Muscle of leg (tissue), 11 donors: ENCODE results near the gene EFCAB10. TPM values are rescaled to one million over a fixed set of nuclear protein-coding genes. Genes with fewer than 3 reads are reported as not detected.
"Not testable (repeated sequence)": the region's sequence is repeated elsewhere in the genome, so short reads cannot be mapped to it uniquely, and the experiment has no call there.

Source experiments
- DNase-seq: peaks from one replicate; pipeline ENCODE4 v3.0.0; 2013
- H3K27ac ChIP-seq: one replicate; pipeline ENCODE4 v1.5.1; 2013; ENCODE audit warnings: mild to moderate bottlenecking, low read length, control low read depth
- H3K27me3 ChIP-seq: one replicate; pipeline ENCODE4 v1.6.1; 2013; ENCODE audit warnings: low read length; ENCODE audit not compliant: control insufficient read depth, insufficient read depth
- H3K36me3 ChIP-seq: one replicate; pipeline ENCODE4 v1.6.1; 2013; ENCODE audit warnings: low read length; ENCODE audit not compliant: control insufficient read depth, insufficient read depth
- H3K4me1 ChIP-seq: one replicate; pipeline ENCODE4 v1.6.1; 2013; ENCODE audit warnings: low read length; ENCODE audit not compliant: control insufficient read depth, insufficient read depth
- H3K4me3 ChIP-seq: one replicate; pipeline ENCODE4 v1.5.1; 2013; ENCODE audit warnings: low read length, control low read depth
- H3K9me3 ChIP-seq: replicated peaks from 2 replicates; pipeline ENCODE4 v1.6.1; 2013; ENCODE audit warnings: low read depth, low read length; ENCODE audit not compliant: control insufficient read depth
- WGBS: methylation state at CpG from one replicate; pipeline ENCODE4 v1.1.5; 2013; ENCODE audit warnings: missing lambda C conversion rate; ENCODE audit not compliant: insufficient coverage; 5-methylcytosine and 5-hydroxymethylcytosine counted together
- polyA plus RNA-seq, 8 donors: library from polyadenylated mRNA; unstranded; fragments of 120-200 nt; gene quantifications; one replicate each; pipeline versions ENCODE4 v1.2.1 to v1.2.3, GENCODE V29; 2013; ENCODE audit warnings: inconsistent platforms in 1 of 8, low replicate concordance in 1 of 8; ENCODE audit not compliant: insufficient read length in 8 of 8, insufficient read depth in 1 of 8
- total RNA-seq: library from RNA; stranded (reverse); fragments of 120-200 nt; gene quantifications from one replicate; pipeline ENCODE4 v1.2.4, GENCODE V29; 2013

The EFCAB10 gene
- total and polyA plus RNA-seq, 9 donors = 0.58 to 1.6 (median 1.1) TPM; not detected in 1

DNA sequence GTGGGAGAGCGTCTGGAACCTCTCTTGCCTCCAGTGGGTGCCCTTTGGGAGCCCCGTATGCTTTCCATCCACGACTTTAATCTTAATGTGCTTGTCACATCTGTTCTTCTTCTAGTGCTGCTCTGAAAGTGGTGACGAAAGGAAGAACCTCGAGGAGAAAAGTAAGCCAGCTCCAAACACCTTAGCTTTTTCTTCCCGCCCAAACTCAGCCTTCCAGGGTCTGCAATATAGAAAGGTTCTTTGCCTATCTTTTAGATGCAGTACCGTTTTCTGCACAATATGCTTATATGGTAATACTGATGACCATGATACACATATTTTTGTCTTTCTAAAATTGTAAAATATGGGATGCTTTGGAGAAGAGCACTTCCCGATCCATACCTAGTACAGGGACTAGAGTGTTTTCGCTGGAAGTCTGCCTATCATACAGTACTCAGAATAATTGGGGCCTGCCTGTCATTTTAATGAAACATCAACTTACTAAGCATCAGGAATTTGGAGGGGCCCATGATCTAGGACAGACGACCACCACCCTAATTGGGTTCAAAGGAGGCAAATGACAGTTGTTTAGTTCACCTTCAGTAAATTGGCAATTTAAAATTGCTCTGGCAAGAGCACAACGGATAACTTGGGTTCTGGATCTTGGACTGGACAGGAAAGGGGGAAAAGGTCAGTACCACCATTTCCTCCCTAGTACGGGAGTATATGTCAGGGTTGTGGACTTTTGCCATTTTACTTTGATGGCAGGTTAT is 48.4 kb downstream of the EFCAB10 start:
- WGBS = 43% methylated on average over 1 of the region's 12 CpGs
- H3K27me3 ChIP-seq = no peaks in the 10 kb centered on the region
- no peaks in the 10 kb centered on the region for H3K9me3 ChIP-seq
- DNase-seq = no peak
- peak overlapping the region; percentile 93 for H3K4me3 ChIP-seq
- peaks cover 17% of the 10 kb centered on the region for H3K36me3 ChIP-seq
- H3K27ac ChIP-seq = peak overlapping the region; percentile 67
- peaks cover 16% of the 10 kb centered on the region for H3K4me1 ChIP-seq

DNA sequence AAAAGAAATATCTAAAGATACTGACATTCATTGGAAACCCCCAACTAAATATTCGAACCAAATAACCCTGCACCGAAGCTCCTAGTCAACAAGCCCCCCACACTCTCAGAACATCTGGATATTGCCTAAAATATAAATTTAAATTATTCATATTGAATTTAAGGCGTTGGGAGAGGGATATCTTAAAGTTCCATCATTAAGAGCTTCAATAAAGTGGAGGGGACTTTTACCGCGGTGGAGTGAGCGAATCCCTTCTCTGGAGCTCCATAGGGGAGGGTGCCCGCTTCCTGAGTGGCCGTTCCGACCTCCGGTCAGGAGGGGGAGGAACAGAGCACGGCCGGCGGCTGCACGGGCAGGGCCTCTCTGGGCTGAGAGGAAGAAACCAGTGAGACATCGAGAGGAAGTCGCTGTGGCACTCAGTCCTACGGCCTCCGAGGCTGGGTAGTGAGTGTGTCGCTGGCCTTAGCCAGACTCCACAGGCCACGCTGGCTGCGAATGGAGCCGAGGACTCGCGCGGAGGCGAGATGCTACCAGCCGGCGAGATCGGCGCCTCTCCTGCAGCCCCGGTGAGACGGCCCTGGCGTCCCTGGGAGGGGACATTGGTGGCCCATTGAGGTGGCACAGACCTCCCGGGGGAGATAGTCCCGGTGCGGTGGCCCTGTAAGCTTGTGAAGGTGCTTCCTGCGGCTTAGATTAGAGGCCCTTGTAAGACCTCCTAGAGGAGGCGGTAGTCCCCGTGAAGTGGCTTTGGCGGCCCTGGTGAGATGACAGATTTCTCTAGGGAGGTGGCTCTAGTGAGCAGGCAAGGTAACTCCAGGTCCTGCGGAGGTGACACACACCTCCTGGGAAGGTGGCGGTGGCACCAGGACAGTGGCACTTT is 49.3 kb downstream of the EFCAB10 start, which contains the start of gene RINT1:
Gene RINT1 (plus strand): TSS at position 410 of the 880 bp plus-strand sequence. CDS start 115 bp downstream, at position 525.
- peak within 1 kb of the TSS; percentile 93 for H3K4me3 ChIP-seq
- WGBS = under 1% methylated on average over 36 of the region's 42 CpGs
- H3K27me3 ChIP-seq = no peaks in the 10 kb centered on the region
- peak; percentile 96 for DNase-seq
- no peaks in the 10 kb centered on the region for H3K9me3 ChIP-seq
- H3K36me3 ChIP-seq = peaks cover 9% of the 10 kb centered on the region
- peak within 1 kb of the TSS; percentile 67 for H3K27ac ChIP-seq
- peaks cover 16% of the 10 kb centered on the region for H3K4me1 ChIP-seq

DNA sequence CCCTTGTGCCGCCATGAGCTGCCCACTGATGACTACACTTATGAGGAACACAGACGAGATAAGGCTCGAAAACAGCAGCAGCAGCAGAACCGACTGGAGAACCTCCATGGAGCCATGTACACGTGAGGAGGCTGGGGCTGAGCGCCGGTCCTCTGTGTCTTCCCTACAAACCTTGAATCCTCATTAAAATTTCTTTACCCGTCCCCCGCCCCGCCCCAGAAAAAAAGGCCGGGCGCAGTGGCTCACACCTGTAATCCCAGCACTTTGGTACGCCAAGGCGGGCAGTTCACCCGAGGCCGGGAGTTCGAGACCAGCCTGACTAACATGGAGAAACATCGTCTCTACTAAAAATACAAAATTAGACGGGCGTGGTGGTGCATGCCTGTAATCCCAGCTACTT is 50.7 kb downstream of the EFCAB10 start:
- WGBS = 87% methylated on average over 14 of the region's 20 CpGs
- Histone ChIP-seq H3K27me3 (no peaks in the 10 kb centered on the region), H3K4me1 (peaks cover 16% of the 10 kb centered on the region), H3K36me3 (peaks cover 7% of the 10 kb centered on the region), H3K9me3 (no peaks in the 10 kb centered on the region), H3K27ac (no peak overlapping the region), H3K4me3 (no peak overlapping the region)
- DNase-seq = no peak

DNA sequence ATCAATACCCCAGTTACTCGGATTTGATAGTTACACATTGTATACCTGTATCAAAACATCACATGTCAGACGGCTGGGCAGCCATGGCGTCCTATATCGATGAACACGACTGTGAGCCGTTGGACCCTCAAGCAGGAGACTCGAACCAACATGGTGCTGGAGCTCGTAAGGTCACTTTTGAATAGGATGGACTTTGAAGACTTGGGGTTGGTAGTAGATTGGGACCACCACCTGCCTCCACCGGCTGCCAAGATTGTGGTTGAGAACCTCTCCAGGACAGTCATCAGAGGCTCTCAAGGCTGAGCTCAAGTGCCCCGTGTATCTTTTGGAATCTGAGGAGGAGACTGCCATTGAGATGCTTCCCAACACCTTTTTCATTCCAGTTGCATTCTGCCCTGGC is 51.2 kb downstream of the EFCAB10 start:
- no peak for DNase-seq
- Histone ChIP-seq H3K27ac (no peak overlapping the region), H3K27me3 (no peaks in the 10 kb centered on the region), H3K4me1 (peaks cover 16% of the 10 kb centered on the region), H3K36me3 (peaks cover 5% of the 10 kb centered on the region), H3K9me3 (no peaks in the 10 kb centered on the region), H3K4me3 (no peak overlapping the region)
- 100% methylated on average over 2 of the region's 10 CpGs for WGBS

DNA sequence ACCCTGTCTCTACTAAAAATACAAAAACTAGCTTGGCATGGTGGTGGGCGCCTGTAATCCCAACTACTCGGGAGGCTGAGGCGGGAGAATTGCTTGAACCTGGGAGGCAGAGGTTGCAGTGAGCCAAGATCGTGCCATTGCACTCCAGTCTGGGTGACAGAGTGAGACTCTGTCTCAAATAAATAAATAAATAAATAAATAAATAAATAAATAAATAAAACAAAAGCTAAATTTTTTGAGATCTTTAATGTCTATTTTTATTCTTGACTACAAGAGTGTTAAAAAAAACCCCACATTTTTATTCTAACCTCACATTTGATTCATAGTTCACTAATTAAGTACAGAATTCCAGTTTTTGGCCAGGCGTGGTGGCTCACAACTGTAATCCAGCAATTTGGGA is 53.6 kb downstream of the EFCAB10 start:
- H3K27ac ChIP-seq, DNase-seq, H3K9me3 ChIP-seq, H3K36me3 ChIP-seq, H3K4me1 ChIP-seq, H3K27me3 ChIP-seq, H3K4me3 ChIP-seq: not testable (repeated sequence)
- no CpG with 5 or more reads among the region's 5 CpGs for WGBS

DNA sequence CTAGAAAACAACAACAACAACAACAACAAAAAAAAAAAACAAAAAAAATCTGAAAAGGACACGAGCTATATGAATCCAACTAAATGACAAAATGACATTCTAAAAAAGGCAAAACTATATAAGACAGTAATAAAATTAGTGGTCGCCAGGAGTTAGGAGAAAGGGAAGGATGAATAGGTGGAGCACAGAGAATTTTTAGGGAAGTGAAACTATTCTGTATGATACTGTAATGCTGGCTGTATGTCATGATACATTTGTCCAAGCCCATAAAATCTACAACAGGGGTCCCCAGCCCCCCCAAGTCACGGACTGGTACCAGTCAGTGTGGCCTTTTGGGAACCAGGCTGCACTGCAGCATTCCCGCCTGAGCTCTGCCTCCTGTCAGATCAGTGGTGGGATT is 56.5 kb downstream of the EFCAB10 start:
- Histone ChIP-seq H3K4me1 (peaks cover 14% of the 10 kb centered on the region), H3K9me3 (no peaks in the 10 kb centered on the region), H3K27ac (no peak overlapping the region), H3K4me3 (no peak overlapping the region), H3K27me3 (no peaks in the 10 kb centered on the region), H3K36me3 (no peaks in the 10 kb centered on the region)
- 60% methylated on average over 1 of the region's 4 CpGs for WGBS
- DNase-seq = no peak

DNA sequence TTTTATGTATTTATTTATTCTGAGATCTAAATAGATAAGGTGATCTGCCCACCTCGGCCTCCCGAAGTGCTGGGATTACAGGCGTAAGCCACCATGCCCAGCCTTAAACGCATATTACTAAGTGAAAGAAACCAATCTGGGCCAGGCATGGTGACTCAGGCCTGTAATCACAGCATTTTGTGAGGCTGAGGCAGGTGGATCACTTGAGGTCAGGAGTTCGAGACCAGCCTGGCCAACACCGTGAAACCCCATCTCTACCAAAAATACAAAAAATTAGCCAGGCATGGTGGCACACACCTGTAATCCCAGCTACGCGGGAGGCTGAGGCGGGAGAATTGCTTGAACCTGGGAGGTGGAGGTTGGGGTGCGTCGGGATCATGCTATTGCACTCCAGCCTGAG is 56.9 kb downstream of the EFCAB10 start:
- peaks cover 14% of the 10 kb centered on the region for H3K4me1 ChIP-seq
- H3K27me3 ChIP-seq, DNase-seq, H3K36me3 ChIP-seq, H3K4me3 ChIP-seq, H3K9me3 ChIP-seq, H3K27ac ChIP-seq: not testable (repeated sequence)
- WGBS = 100% methylated on average over 4 of the region's 11 CpGs

DNA sequence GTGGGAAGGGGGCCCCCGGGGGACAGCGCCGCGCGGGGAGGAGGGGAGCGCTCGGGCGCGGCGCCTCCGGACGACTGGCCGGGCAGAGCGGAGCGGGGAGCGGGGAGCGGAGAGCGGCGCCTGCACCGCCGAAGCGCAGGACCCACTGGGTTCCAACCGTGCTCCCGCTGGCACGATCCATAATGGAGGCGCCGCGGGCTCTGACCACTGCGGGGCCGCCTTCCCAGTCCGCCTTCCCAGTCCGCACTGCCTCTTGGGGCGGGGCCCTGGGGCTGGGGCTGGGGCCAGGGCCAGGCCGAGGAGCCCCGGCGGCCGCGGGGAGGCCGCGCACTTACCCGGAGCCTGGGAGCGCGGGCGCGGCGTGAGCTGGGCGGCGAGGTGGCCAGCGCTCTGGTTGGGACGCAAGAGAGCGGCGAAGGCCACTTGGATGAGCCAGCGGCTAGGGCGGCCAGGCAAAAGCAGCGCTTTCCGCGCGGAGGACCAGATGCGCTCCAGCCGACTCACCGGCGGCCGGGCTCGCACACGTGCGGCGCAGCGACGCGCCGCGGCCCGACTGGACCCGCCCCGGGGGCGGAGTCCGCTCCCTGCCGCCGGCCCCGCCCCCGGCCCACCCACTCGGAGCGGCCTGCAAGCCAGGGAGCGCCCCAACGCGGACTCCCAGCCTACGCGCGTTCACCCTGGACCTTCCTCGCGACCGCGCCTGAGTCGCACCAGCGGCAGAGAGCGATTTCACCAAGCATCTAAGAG is 59.4 kb downstream of the EFCAB10 start, which contains the start of gene PUS7:
Gene PUS7 (minus strand): TSS at position 555 of the 747 bp plus-strand sequence. CDS start 13,759 bp downstream, outside the sequence.
- Histone ChIP-seq H3K27me3 (no peaks in the 10 kb centered on the region), H3K4me1 (peaks cover 14% of the 10 kb centered on the region), H3K27ac (peak within 1 kb of the TSS; percentile 93), H3K9me3 (no peaks in the 10 kb centered on the region), H3K4me3 (peak within 1 kb of the TSS; percentile 72), H3K36me3 (peaks cover 4% of the 10 kb centered on the region)
- under 1% methylated on average over 86 of the region's 96 CpGs for WGBS
- peak; percentile 96 for DNase-seq

DNA sequence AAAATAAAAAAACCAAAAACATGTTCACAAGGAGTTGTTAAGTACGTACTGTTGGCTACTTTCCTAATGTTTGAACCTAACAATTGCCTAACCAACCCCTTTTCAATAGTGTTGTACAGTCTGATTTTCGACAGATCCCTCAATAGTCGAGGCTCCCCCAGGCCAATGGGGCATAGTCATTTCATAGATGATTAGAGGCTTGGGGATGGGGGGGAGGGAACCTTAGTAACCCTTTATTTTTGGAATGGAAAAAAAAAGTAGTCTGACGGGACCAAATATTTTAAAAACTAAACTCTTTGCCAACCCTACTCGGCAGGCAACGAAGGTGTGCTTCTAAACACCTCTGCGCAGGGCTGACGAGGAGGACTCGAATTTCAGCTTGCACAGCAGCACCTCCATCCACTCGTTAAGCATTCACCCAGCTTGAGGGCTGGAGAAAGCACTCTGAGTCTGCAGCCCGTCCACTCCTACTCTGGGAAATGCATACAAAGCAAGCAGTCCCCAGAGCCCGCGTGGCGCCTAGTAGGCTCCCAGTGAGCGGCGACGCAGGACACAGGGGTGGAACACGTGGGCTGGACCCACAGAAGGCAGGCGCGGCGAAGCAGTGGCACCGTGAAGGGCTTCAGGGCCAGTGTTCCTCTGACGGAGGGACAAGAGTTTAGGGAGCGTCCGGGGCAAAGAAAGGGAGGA is 60.1 kb downstream of the EFCAB10 start:
- peak; percentile 66 for DNase-seq
- peaks cover 4% of the 10 kb centered on the region for H3K36me3 ChIP-seq
- no peaks in the 10 kb centered on the region for H3K27me3 ChIP-seq
- no peaks in the 10 kb centered on the region for H3K9me3 ChIP-seq
- peaks cover 14% of the 10 kb centered on the region for H3K4me1 ChIP-seq
- 1% methylated on average over 20 of the region's 25 CpGs for WGBS
- H3K4me3 ChIP-seq = peak overlapping the region; percentile 72
- H3K27ac ChIP-seq = peak overlapping the region; percentile 89
